Measurements from ENCODE around the gene COX7A2L.

Gene COX7A2L

GRCh38 chr2:42317486-42317885, 43.5 kb downstream of the COX7A2L start:
- DNase-seq (ENCODE audit: low spot score), result no peak

- DNase-seq (ENCODE audit: low spot score), result no peak
Observed at GRCh38 chr2:42316910-42317309, 44.1 kb downstream of the COX7A2L start.

GRCh38 chr2:42315844-42316470, 45.1 kb downstream of the COX7A2L start:
- DNase-seq (ENCODE audit: low spot score), result no peak

- no peak for DNase-seq (ENCODE audit: low spot score)
Observed at GRCh38 chr2:42314892-42315468, 46.0 kb downstream of the COX7A2L start.

GRCh38 chr2:42312106-42312505, 48.9 kb downstream of the COX7A2L start:
- no peak for DNase-seq (ENCODE audit: low spot score)

GRCh38 chr2:42310007-42310515, 51.0 kb downstream of the COX7A2L start:
- no peak for DNase-seq (ENCODE audit: low spot score)

- DNase-seq (ENCODE audit: low spot score), result no peak
Observed at GRCh38 chr2:42309366-42309765, 51.7 kb downstream of the COX7A2L start.

GRCh38 chr2:42307180-42307579, 53.8 kb downstream of the COX7A2L start:
- no peak for DNase-seq (ENCODE audit: low spot score)

GRCh38 chr2:42304059-42304713, 56.8 kb downstream of the COX7A2L start:
- no peak for DNase-seq (ENCODE audit: low spot score)

GRCh38 chr2:42303252-42303651, 57.8 kb downstream of the COX7A2L start:
- DNase-seq (ENCODE audit: low spot score), result no peak

- DNase-seq (ENCODE audit: low spot score), result no peak
Observed at GRCh38 chr2:42300527-42300926, 60.5 kb downstream of the COX7A2L start.
